Astrocyte of the cerebellum (primary cell): ENCODE data around the gene RELT.

Experiments
- DNase-seq: peaks from one replicate; pipeline ENCODE4 v3.0.0-alpha.2; 2011; ENCODE audit warnings: low read depth
- H3K4me3 ChIP-seq: 2 replicates; pipeline ENCODE4 v1.5.1; 2011; ENCODE audit warnings: mild to moderate bottlenecking, low read depth, low read length, moderate library complexity
- in situ Hi-C: cut with HindIII; loops from 2 replicates; pipeline ENCODE4 v1.10.0; 2017; ENCODE audit warnings: low sequenced_read_pairs
- TF ChIP-seq, protein P1 (sequence below): IDR thresholded peaks from 2 replicates; pipeline ENCODE4 v1.5.1; 2012; ENCODE audit warnings: low read length, low read depth, moderate library complexity, mild to moderate bottlenecking; ENCODE audit errors: missing control alignments

RELT gene

GRCh38 chr11:73397468-73398131 lies 21.4 kb downstream of the RELT start:
- no peak overlapping the region for H3K4me3 ChIP-seq
- TF ChIP-seq, protein P1, sequence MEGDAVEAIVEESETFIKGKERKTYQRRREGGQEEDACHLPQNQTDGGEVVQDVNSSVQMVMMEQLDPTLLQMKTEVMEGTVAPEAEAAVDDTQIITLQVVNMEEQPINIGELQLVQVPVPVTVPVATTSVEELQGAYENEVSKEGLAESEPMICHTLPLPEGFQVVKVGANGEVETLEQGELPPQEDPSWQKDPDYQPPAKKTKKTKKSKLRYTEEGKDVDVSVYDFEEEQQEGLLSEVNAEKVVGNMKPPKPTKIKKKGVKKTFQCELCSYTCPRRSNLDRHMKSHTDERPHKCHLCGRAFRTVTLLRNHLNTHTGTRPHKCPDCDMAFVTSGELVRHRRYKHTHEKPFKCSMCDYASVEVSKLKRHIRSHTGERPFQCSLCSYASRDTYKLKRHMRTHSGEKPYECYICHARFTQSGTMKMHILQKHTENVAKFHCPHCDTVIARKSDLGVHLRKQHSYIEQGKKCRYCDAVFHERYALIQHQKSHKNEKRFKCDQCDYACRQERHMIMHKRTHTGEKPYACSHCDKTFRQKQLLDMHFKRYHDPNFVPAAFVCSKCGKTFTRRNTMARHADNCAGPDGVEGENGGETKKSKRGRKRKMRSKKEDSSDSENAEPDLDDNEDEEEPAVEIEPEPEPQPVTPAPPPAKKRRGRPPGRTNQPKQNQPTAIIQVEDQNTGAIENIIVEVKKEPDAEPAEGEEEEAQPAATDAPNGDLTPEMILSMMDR = no peak
- in situ Hi-C loops = no loop called here
- no peak for DNase-seq

DNA sequence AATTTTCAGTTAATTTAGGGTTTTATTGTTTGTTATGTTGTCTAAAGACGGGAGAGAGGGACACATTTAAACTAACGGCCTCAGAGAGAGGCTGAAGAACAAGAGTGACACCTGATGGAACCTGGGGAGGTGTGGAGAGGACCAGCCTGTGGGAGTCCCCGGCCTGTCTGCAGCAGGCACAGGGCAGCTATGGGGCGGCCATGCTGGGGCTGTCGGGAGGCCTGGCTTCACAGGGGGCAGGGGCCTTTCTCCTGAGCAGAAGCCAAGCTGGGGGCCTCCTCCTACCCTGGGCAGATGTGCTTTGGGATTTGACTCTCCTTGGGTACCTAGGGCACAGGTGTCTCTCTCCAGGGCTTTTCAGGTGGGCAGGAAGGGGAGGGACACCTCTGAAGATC lies 21.9 kb downstream of the RELT start:
- in situ Hi-C loops = no loop called here
- no peak overlapping the region for H3K4me3 ChIP-seq
- TF ChIP-seq, protein P1 = no peak
- DNase-seq = no peak

DNA sequence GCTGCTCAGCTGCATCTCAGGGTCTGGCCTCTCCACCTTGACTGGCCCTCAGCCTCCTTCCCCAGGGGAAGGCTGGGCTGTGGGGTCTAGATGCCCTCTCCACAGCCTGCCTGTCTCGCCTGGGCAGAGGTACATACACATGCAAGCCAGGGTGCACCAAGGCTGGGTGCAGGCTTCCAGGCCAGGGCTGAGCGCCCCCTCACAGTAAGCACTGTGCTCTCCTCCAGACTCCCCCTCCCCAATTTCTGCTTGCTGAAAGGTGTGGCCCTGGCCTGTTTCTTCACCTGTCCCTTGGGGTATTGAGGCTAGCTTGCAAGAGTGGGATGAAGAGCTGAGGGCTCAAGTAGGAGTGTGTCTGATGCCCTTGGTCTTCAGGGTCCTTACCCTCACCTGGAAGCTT lies 22.5 kb downstream of the RELT start:
- no peak overlapping the region for H3K4me3 ChIP-seq
- TF ChIP-seq, protein P1 = no peak
- in situ Hi-C loops = no loop called here
- DNase-seq = no peak

GRCh38 chr11:73399159-73399590 lies 23.0 kb downstream of the RELT start:
- no peak overlapping the region for H3K4me3 ChIP-seq
- no peak for DNase-seq
- TF ChIP-seq, protein P1 = no peak
- in situ Hi-C loops = no loop called here

- no peak overlapping the region for H3K4me3 ChIP-seq
- no peak for DNase-seq
- in situ Hi-C loops = no loop called here
- TF ChIP-seq, protein P1 = no peak
Observed at GRCh38 chr11:73399636-73400035, 23.4 kb downstream of the RELT start.

GRCh38 chr11:73400293-73400692 lies 24.1 kb downstream of the RELT start:
- in situ Hi-C loops = no loop called here
- no peak for DNase-seq
- no peak overlapping the region for H3K4me3 ChIP-seq
- TF ChIP-seq, protein P1 = no peak
